ENCODE data around the gene TMEM140.
A peak's percentile ranks its signal among the peaks of the same experiment; 100 is the strongest.

TMEM140 gene

DNA sequence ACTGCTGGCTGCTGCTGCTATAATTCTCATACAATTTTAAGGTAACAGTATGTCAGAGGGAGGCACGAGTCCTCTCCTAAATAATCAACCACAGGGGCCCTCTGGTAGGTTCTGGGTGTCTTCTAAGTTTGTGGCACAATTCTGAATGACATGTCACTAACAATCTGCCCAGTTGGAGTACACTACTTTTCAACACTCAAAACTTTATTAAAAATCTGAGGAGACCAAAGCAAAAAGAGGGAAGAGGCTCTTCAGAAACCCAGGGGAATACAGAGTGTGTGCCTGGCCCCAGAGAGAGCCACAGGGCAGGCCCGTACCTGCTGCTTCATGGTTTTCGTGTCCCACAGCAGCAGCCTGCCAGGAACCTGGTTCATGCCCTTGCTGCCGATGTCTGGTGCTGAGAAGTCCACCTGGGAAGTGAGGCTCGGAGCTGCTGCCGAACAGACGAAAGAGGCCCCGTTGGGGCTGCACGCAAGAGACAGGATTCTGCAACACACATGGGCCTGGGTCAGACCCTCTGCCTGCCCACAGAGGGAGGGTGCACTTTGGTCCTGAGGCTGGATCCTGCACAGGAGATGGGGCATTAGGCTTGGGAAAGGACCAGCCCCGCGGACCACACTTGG is 45.2 kb downstream of the TMEM140 start:
- FAIRE-seq, result no peak
- DNase-seq (ENCODE audit: insufficient read length, low spot score), result no peak

DNA sequence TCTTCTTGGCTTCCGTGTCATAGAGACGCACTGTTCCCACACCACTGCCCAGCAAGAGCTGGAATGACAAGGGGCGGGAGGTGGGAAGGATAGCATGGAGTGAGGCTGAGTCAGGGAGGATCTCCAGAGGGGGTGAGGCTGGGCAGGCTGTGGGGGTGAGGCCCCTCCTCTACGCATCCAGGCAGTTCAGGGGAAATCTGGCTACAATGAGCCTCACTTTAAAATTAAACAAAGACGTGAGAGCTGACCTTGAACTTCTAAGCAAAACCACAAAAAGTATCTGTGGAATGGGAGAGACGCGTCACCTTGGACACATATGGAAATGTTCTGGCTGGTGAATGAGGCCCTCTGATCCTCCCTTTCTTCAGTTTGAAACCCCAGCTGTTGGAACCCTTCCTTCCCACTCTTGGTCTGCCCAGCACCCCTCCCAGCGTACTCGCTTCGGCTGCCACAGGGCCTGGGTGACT is 45.8 kb downstream of the TMEM140 start:
- DNase-seq (ENCODE audit: insufficient read length, low spot score) (no peak), FAIRE-seq (no peak)

DNA sequence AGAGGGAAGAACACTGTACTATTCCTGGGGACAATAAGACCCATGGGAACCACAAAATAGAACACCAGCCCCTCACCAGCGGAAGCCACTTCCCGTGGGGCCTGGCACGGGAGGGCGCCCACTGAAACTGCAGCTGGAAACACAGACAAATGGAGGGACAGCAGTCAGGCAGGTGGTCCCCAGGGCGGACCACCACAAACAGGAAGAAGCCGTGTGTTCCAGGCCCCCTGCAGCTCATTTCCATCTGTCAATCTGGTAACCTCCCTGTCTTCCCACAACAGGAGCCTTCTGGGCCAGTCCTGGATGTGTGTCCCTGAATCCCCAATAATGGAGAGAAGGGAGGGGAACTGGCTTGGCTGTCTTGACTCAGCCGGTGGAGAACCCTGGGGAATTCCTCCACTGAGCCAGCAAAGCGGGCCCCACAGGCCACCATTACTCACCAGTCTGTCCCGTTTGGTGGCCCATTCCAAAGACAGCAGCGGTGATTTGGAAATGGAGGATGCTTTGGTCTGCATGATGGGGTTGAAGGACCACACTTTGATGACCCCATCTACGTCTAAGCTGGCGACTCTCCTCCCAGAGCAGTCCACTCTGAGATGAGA is 46.7 kb downstream of the TMEM140 start:
- FAIRE-seq (no peak), DNase-seq (ENCODE audit: insufficient read length, low spot score) (no peak)

DNA sequence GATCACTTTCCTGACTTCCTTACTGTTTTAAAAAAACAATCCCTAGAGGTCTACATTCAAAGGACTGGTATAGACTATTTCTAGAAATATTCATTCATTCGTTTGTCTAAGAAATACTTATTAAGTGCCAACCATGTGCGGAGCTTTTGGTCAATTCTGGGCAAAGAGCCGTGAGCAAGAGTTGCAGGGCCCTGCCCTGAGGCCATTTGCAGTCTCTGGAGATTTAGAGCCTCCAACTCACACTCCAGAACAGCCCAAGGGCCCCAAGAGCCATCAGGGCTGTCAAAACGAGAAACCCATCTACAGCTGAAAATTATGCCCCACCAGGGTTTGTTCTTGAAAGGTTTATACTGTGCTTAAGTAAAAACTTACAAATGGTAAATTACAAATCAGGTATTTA is 47.3 kb downstream of the TMEM140 start:
- no peak for DNase-seq (ENCODE audit: insufficient read length, low spot score)
- no peak for FAIRE-seq

DNA sequence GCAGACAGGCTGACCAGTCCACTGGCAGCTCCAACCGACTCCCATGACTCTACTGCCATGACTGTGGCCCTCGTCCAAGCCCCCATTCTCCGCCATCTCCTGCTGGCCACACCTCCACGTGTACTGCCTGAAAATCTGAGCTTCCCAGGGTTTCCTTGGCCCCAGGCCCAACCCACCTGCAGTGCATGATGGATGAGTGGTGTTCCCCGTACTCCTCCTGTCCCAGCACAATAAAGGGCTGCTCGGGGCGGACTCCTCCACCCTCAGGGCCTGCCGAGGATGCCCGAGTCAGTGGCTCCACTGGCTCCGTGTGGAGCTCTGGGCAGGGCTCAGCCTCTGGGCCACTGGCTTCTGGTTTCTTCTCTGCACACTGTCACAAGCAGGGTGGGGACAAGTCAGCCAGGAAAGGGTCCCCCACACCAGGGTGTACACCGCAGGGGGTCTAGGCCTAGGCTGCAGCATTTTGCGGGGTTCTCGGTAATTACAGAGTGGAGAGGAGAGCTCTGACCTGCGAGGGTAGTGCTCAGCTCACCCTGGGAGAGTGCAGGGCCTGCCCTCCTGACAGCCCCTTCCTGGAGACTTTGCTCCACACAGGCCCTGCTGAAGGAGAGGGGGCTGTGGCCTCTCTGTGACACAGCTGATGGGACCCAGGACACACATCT is 48.2 kb downstream of the TMEM140 start:
- DNase-seq (ENCODE audit: insufficient read length, low spot score) (no peak), FAIRE-seq (no peak)

DNA sequence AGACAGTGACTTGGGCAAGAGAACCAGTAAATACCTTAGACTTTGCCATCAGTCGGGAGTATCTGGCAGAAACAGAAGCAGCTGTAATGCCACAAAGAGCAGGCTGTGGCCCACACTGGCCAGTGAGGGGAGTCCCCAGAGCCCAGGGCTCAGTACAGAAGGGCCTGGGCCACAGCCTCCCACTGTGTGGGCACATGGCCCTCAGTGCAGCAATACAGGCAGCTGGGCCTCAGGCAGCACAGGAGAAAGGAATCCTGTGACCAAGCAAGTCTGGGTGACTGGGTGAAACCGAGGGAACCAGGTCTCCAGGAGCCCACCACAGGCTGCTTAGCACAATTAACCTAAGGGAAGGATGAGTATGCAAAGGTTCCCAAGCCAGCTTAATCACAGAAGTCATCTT is 49.5 kb downstream of the TMEM140 start:
- no peak for FAIRE-seq

DNA sequence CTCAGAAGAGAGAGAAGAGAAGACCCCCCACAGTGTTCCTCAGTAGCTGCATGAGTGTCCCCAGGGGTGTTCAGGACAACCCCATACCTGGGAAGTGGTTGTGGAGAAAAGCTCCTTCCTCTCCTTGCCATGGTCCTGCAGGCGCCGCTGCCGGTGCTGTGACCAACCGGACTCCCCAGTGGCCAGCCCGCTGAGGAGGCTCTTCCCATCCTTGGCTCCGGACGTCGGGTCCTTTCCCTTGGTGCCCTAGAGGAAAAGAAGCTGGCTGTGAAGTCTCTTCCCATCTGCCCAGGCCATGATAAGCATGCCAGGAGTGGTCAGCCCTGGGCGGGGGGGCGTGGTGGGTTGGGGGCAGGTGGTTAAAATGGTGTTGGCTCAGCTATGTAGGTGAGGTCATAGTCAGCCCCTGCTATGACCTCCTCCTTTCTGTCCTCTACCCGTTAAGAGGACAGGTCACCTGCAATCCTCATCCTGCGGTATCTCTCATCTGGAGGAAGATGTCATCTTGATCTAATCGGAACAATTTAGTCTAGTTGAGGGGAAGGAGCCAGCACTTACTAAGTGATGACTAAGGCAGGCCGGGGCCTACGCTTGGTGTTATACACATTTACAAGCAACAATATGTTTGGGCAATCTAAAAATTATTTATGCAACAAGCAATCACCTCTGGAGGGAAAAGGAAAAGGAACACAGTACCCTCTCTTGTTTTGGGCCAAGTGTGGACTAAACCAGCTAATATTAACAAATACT is 50.2 kb downstream of the TMEM140 start:
- FAIRE-seq (no peak), DNase-seq (ENCODE audit: insufficient read length, low spot score) (no peak)

More for the DNA sequence above, 49.5 kb downstream of the TMEM140 start:
- no peak for DNase-seq (ENCODE audit: insufficient read length, low spot score)

DNA sequence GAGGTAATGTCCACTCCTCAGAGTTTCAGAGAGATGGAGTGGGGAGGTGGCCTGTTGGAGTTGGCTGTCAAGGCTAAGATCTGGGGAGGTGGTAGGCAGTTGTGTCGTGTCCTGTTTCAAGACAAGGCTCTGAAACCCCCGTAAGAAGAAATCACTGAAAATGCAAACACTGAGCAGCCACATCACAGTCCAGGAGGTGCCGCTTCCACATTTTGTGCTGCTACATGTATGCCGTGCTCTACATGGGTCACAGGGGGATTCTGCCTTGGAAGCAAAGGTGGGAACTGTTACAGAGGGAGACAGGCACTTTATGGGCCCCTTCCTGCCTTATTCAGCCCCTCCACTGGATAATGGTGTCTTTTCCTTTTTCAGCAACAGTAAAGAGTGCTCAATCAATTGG is 51.6 kb downstream of the TMEM140 start:
- no peak for DNase-seq (ENCODE audit: insufficient read length, low spot score)
- no peak for FAIRE-seq

DNA sequence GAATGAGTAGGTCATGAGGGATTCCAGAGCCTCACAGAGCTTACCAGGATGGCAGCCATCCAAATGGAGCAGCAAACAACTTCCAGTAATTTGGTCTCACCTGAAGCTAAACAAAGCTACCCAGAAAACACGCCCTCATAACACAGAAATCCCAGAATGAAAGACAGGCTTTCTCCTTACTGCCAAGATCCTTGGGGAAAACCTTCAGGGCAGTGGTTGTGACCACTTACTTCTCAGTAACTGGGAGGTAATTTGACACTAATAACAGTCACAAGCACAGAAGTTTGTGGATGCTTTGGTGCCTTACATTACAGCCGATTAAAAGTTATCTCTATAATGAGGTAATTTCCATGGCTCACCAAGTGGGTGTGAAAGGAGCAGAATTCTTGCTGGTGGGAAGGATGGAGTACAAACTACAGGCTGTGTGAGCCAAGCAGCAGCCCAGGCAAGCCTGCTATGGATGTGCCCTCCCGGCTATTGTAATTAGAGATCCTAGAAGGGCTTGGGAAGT is 53.0 kb downstream of the TMEM140 start:
- no peak for DNase-seq (ENCODE audit: insufficient read length, low spot score)
- FAIRE-seq, result no peak

DNA sequence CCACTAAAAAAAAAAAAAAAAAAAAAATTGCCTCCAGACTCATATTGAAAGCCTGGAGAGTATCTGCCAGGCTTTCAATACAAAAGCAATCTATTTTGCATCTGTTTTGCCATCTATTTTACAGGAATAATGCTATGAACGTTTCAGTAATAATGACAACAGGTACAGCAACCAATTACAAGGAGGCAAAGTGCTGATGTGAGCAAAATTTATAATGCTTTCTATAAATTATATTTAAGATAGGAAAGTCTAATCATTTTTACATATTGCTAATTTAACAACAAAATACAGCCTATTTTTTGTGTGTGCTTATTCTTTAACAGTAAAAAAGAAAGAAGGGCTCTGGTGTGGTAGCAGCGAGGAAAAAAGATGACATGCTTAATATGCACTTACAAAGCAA is 53.5 kb downstream of the TMEM140 start:
- DNase-seq (ENCODE audit: insufficient read length, low spot score), result no peak
- FAIRE-seq, result no peak

DNA sequence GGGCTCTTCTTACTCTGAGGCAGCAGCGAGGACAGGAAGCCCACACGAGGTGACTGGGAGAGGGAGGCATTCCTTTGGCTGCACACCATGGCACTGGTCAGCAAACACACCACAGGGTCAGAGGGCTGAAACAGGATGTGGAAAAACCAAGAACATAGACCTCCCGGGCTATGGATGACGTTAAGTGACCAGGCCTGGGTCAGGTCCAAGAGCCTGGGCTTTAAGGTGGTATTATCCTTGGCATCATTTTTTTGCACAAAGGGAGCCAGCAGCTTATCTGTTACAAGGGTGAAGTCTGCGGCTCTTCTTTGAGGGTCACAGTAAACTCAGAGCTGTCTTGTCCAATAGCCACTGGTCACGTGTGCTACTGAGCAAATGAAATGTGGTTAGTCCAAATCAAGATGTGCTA is 56.5 kb downstream of the TMEM140 start:
- FAIRE-seq, result no peak
- DNase-seq (ENCODE audit: insufficient read length, low spot score), result no peak

DNA sequence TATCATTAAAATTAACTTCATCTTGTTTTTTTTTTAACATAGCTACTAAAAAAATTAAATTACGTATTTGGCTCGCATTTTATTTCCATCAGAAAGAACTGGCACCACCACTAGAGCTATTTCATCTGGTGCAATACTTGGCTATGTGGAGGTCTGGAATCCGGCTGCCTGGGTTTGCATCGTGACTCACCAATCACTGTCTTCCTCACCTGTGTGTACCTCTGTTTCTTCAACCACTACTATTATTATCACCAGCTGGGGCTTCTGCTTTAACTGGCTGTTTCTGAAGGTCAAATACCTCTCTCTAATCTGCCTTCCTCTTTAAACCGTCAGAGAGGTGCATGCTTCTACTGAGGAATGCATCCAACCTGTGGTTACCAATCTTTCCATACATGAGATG is 57.0 kb downstream of the TMEM140 start:
- FAIRE-seq, result no peak

DNA sequence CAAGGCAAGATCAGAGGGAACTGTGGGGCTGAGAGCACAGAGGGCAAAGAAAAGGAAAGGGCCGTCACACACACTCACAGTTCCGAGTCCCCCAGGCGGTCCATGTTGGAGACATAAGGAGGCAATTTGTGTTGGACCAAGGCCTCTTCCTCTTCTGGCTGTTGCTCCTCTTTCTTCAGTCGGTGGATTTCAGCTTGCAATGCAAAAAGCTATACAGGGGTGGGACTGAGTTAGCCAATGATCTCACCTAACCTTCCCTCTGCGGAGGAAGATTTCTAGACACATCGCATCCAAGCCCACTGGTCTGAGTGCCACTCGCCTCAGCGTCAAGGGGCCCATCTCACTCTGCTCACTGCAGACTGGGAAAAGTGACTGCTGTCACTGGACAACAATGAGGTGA is 58.0 kb downstream of the TMEM140 start:
- DNase-seq (ENCODE audit: insufficient read length, low spot score) (no peak), FAIRE-seq (no peak)

More for the DNA sequence above, 57.0 kb downstream of the TMEM140 start:
- no peak for DNase-seq (ENCODE audit: insufficient read length, low spot score)

DNA sequence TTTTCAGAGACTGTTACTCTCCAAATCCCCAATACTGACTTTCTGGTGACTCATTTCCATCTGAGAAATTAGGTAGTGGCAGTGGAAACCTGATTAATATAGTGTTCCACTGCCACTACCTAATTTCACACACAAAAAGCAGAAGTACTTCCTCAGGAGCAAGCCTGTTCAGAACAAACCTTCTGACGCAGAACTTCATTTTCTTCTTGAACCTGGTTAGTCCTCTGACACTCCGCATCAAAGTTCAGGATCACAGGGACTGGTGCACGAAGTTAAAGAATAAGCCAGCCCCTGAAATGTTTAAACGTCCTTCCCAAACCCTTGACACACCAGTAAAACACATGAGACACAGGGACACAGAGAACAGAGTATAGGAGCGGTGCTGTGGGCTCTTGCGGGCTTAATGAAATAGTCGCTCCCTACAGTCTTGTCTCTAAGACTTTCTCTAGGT is 59.1 kb downstream of the TMEM140 start:
- DNase-seq (ENCODE audit: insufficient read length, low spot score), result peak; percentile 44
- FAIRE-seq, result peak; percentile 76

DNA sequence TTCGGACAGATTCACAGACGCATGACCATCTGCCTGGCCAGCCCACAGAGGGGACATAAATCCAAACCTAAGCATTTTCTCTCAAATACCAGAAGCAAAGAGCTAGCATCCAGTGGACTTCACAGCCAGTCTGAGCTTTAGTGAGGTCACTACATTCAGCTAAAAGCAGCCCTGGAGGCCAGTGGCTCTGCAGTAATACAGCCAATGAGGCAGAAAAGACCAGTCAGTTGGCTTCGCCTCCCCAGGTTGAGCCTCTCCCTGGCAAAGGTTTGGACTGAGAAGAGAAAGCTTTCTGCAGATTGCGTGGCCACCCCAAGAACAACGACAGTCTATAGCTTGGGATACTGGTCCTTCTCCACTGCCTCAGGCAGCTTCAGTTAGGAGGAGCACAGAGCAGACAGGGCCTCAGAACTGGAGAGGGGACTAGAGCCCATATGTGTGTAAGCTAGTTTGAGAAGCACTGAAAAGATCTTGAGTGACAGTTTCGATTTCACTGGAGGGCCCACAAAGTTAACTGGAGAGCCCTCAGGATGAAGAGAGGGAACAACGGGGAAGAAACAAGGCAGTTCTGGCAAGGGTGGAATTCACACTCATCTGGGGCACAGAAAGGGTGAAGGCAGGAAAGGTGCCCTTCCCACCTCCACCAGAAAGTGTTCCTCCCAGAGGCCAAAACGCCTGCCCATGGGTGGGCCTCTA is 59.7 kb downstream of the TMEM140 start:
- peak; percentile 97 for FAIRE-seq
- DNase-seq (ENCODE audit: insufficient read length, low spot score), result no peak

DNA sequence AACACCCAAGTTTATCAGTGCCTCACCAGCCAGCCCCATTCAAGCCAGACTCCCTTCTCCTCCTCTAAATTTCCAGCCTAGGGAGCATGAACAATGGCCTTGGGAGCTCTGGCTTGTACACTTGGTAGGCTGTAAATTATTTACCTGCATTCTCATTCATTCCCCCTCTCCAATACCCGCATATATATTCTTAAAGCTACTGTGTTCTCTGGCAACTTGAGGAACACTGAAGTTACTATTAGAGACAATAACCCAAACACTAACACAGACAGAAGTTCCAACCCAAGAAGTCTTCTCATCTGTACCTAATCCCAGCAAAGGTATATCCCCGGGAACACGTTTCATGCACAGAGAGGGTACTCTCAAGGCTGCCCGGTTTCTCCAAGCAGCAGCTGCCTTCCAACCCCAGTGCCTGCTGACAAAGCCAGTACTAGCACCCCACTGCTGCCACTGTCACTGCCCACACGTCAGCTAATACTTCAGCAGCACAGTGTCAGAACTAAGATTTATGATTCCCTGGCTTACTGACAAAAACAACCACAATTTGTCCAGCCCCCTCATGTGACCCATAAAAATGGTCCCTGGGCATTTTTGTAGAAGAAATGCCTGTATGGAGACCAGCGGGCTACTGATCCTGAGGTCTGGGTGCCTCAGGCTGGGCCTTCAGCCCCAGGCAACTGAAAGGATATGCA is 60.4 kb downstream of the TMEM140 start:
- no peak for FAIRE-seq

DNA sequence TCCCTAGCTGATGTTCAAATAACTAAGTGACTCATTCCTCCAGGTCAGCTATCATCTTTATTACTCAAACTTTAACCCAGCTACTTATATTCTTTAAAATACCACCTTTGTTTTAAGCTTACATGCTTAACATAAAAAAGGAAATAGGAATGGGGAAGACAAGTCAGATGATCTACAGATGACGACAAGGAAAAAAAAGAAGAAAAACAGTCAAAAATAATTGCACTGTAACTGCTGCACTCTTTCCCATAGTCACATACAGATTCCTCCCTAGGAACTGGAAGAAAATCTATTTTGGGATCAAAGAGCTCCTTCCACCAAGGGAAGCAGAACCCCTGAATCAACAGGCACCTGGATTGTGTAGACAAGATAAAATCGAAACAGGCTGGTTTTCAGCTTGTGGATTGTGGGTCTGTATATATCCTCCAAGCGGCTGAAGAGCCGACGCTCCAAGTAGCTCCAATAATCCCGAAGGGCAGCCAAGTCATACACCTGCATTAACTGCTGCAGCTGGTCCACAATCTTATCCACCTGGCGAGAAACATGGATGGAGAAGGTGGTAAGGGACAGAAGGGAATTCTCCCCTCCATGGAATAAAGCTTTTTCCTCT is 61.5 kb downstream of the TMEM140 start:
- FAIRE-seq, result peak; percentile 69
- DNase-seq (ENCODE audit: insufficient read length, low spot score), result no peak

More for the DNA sequence above, 60.4 kb downstream of the TMEM140 start:
- no peak for DNase-seq (ENCODE audit: insufficient read length, low spot score)

DNA sequence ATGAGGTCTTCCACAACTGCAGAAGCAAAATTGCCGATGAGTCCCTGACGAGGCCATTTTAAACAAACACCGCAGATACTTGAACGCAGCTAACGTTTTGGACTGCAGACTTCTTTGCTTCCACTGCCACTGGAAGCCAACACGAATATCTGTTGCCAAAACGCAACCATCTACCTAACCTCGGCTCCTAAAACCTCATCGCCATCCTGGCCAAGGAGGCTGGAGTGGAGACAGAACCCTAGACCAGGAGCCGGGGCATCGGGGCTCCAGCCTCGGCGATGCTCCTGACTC is 63.0 kb downstream of the TMEM140 start:
- FAIRE-seq, result peak; percentile 47
- no peak for DNase-seq (ENCODE audit: insufficient read length, low spot score)

DNA sequence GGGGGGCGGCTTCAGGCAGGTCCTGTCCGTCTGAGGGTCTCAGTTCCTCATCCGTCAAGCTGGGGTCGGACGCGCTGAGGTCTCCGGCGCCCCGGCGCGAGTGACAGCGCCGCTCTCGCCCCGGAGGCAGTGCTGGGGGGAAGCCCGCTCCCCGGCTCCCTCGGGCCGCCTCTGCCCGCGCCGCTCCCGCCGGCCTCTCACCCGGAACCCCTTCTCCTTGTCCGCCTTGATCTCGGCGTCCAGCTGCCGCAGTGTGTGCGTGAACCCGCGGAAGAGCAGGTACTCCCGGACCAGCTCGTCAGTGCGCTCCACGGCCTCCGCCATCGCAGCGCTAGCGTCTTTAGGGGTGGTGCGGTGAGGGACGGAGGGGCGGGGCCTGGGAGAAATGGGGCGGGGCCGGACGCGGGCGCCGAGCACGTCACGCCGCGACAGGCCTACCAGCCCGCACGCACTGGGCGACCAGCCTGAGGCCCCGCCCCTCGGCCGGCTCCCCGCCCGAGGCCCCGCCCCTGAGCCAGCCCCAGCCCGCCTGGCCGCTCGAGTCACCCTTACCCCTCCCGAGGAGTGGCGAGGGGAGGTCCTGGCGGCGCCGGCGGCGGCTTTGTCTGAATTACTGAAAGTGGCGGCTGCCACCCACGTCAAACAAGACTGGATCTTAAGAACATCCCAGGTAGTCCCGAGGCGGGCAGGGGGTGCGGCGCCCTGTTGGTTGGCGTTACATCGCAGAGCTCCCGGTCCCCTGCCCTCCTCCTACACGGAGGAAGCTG is 63.5 kb downstream of the TMEM140 start, which contains the start of gene WDR91:
Gene WDR91, minus strand, starts transcription at position 348 of the 767 bp plus-strand sequence. Its CDS starts 24 bp downstream, at position 324.
- peak; percentile 66 for FAIRE-seq
- DNase-seq (ENCODE audit: insufficient read length, low spot score), result peak; percentile 92

Data from GM19239 (cell line).